GM12891 (cell line): ENCODE data around the gene ATF5.
A peak's percentile ranks its signal among the peaks of the same experiment; 100 is the strongest.

Experiments used
- DNase-seq: peaks from one replicate; pipeline ENCODE4 v3.0.0; 2011; ENCODE audit warnings: low spot score; ENCODE audit not compliant: insufficient read length
- FAIRE-seq: peaks from 2 replicates; lab custom pipeline; 2011; peaks lifted over from hg19 to GRCh38; lab: Jason Lieb, UNC
- PAX5 ChIP-seq: IDR thresholded peaks from 2 replicates; pipeline ENCODE4 v1.6.1; 2011; ENCODE audit warnings: low read length, moderate library complexity, mild to moderate bottlenecking; ENCODE audit not compliant: insufficient read depth, severe bottlenecking
- POLR2A ChIP-seq: IDR thresholded peaks from 2 replicates; pipeline ENCODE4 v1.6.1; 2011; ENCODE audit warnings: low read depth, low read length, control low read depth
- POLR2AphosphoS5 ChIP-seq: IDR thresholded peaks from 2 replicates; pipeline ENCODE4 v1.6.1; 2011; ENCODE audit warnings: low read depth, low read length, control low read depth
- POU2F2 ChIP-seq: IDR thresholded peaks from 2 replicates; pipeline ENCODE4 v1.6.1; 2011; ENCODE audit warnings: low read depth, mild to moderate bottlenecking, control low read depth, low read length, moderate library complexity
- SPI1 ChIP-seq: IDR thresholded peaks from 2 replicates; pipeline ENCODE4 v1.6.1; 2011; ENCODE audit warnings: low read depth, low read length, control low read depth
- TAF1 ChIP-seq: IDR thresholded peaks from 2 replicates; pipeline ENCODE4 v1.6.1; 2011; ENCODE audit warnings: low read depth, low read length, control low read depth

ATF5 gene

GRCh38 chr19:49892716-49893115 lies 36.3 kb upstream of the ATF5 start:
- no peak for DNase-seq
- TF ChIP-seq POLR2A (no peak), PAX5 (no peak)
- no peak for FAIRE-seq

- FAIRE-seq (no peak), DNase-seq (no peak)
- no peak for TF ChIP-seq PAX5
- TF ChIP-seq SPI1 = no peak
- no peak for TF ChIP-seq POLR2AphosphoS5
- TF ChIP-seq TAF1 = no peak
- TF ChIP-seq POU2F2 = no peak
- TF ChIP-seq POLR2A = no peak
These were observed 34.9 kb upstream of the ATF5 start for GRCh38 chr19:49894011-49894664.

GRCh38 chr19:49894879-49895565 lies 34.0 kb upstream of the ATF5 start:
- FAIRE-seq (peak; percentile 43), DNase-seq (peak; percentile 44)
- peak; percentile 68 for TF ChIP-seq SPI1
- TF ChIP-seq PAX5 = no peak
- TF ChIP-seq TAF1 = peak; percentile 21; the same call in 1 of the 2 replicates

GRCh38 chr19:49895566-49896297 lies 33.3 kb upstream of the ATF5 start:
- TF ChIP-seq POLR2AphosphoS5 (peak; percentile 15; the same call in 1 of the 2 replicates), PAX5 (no peak), SPI1 (no peak), TAF1 (0 out of 2 replicates have a peak, but pooled peaks have one; percentile 6), POU2F2 (peak; percentile 46; the same call in 1 of the 2 replicates), POLR2A (no peak; the same call in 1 of the 2 replicates)
- FAIRE-seq (peak; percentile 86), DNase-seq (peak; percentile 42)

- DNase-seq = peak; percentile 70
- TF ChIP-seq POLR2A = no peak
- peak; percentile 48; the same call in 1 of the 2 replicates for TF ChIP-seq POLR2AphosphoS5
- peak; percentile 78 for TF ChIP-seq SPI1
- peak; percentile 98 for FAIRE-seq
These were observed 32.0 kb upstream of the ATF5 start, which contains the start of gene IL4I1 for GRCh38 chr19:49896863-49897621. TSS of gene IL4I1 (minus strand) at chr19:49896887. CDS start at chr19:49896160, 727 bp downstream.

- FAIRE-seq = no peak
These were observed 24.9 kb upstream of the ATF5 start for GRCh38 chr19:49904136-49904535.

GRCh38 chr19:49906879-49907564 lies 22.0 kb upstream of the ATF5 start:
- FAIRE-seq (no peak), DNase-seq (no peak)
- TF ChIP-seq TAF1 = no peak
- no peak for TF ChIP-seq POLR2A
- no peak for TF ChIP-seq PAX5
- no peak for TF ChIP-seq SPI1
- TF ChIP-seq POU2F2 = no peak
- no peak for TF ChIP-seq POLR2AphosphoS5

More at GRCh38 chr19:49904136-49904535, 24.9 kb upstream of the ATF5 start:
- TF ChIP-seq POLR2A (no peak), POLR2AphosphoS5 (no peak), PAX5 (no peak), SPI1 (no peak), TAF1 (no peak), POU2F2 (no peak)
- DNase-seq = no peak

GRCh38 chr19:49907745-49908446 lies 21.1 kb upstream of the ATF5 start:
- no peak for TF ChIP-seq SPI1
- no peak for TF ChIP-seq POLR2AphosphoS5
- TF ChIP-seq POLR2A = no peak
- no peak for TF ChIP-seq POU2F2
- TF ChIP-seq PAX5 = no peak
- TF ChIP-seq TAF1 = no peak
- DNase-seq (no peak), FAIRE-seq (no peak)
